ENCODE data around the gene EID2B.

EID2B gene

DNA sequence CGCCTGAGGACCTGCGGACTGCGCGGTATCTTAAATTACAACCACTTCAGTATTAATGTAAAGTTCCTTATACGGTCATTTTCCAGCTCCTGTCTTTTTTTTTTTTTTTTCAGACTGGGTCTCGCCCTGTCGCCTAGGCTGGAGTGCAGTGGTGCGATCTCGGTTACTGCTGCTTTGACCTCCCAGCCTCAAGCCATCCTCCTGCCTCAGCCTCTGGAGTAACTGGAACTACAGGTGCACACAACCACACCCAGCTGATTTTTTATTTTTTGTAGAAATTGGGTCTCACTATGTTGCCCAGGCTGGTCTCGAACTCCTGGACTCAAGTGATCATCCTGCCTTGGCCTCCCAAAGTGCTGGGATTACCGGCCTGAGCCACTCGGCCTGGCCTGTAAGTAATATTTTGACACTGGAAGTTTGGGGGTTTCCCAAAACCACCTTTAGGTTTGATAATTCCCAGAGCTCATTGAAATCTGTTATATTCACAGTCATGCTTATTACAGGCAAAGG is 406 bp upstream of the EID2B start:
- no peaks in the 10 kb centered on the region for H3K27me3 ChIP-seq (ENCODE audit: insufficient read depth, low read length)
- H3K4me1 ChIP-seq (ENCODE audit: control insufficient read depth, insufficient read depth, low read length, unreplicated experiment) = peaks cover 5% of the 10 kb centered on the region
- peaks cover 14% of the 10 kb centered on the region for H3K79me2 ChIP-seq (ENCODE audit: control insufficient read depth, insufficient read depth, low read length, unreplicated experiment)
- H2AFZ ChIP-seq (ENCODE audit: low read length, unreplicated experiment) = no peak overlapping the region
- peak overlapping the region; percentile 99; the same call in 1 of the 2 replicates for H3K4me3 ChIP-seq (ENCODE audit: low read depth, low read length)
- no peaks in the 10 kb centered on the region for H3K36me3 ChIP-seq (ENCODE audit: insufficient read depth, low read length)
- no peak overlapping the region for H3K27ac ChIP-seq (ENCODE audit: low read depth, low read length)

DNA sequence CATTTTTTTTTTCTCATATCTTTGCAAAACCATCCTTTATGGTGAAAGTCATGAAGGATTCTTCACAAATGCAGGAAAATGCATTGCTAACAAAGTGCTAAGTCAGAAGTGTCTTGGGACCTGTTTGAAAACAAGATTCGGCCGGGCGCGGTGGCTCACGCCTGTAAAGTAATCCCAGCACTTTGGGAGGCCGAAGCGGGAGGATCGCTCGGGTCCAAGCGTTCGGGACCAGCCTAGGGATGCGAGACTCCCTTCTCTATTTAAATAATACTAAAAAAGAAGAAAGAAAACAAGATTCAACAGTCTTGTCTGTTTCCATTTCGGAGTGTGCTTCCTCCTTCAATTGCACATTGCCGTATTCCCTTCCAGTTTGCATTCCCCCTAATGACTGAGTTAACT is 819 bp downstream of the EID2B start:
- Histone ChIP-seq H3K79me2 (ENCODE audit: control insufficient read depth, insufficient read depth, low read length, unreplicated experiment) (peaks cover 13% of the 10 kb centered on the region), H3K36me3 (ENCODE audit: insufficient read depth, low read length) (no peaks in the 10 kb centered on the region), H3K27ac (ENCODE audit: low read depth, low read length) (peak overlapping the region; percentile 23; the same call in 1 of the 2 replicates), H3K4me1 (ENCODE audit: control insufficient read depth, insufficient read depth, low read length, unreplicated experiment) (peaks cover 4% of the 10 kb centered on the region), H2AFZ (ENCODE audit: low read length, unreplicated experiment) (peak overlapping the region; percentile 97), H3K27me3 (ENCODE audit: insufficient read depth, low read length) (no peaks in the 10 kb centered on the region), H3K4me3 (ENCODE audit: low read depth, low read length) (peak overlapping the region; percentile 99)

DNA sequence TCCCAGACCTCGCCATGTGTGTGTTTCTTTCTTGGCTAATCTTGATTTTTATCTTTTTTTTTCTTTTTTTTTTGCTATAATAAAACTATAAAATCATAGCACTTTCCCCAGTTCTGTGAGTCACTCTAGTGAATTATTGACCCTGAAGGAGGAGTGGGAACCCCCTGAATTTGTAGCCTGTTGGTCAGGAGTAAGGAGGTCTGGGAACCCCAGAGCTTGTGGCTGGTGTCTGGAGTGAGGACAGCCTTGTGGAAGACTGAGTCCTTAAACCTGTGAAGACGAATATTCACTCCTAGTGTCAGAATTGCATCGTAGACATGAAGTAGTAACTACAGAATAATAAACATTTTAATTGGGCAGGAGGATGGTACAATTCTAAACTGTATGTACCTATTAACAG is 7.4 kb downstream of the EID2B start:
- Histone ChIP-seq H3K79me2 (ENCODE audit: control insufficient read depth, insufficient read depth, low read length, unreplicated experiment) (no peaks in the 10 kb centered on the region), H3K27ac (ENCODE audit: low read depth, low read length) (no peak overlapping the region), H3K4me3 (ENCODE audit: low read depth, low read length) (no peak overlapping the region), H3K4me1 (ENCODE audit: control insufficient read depth, insufficient read depth, low read length, unreplicated experiment) (no peaks in the 10 kb centered on the region), H3K27me3 (ENCODE audit: insufficient read depth, low read length) (no peaks in the 10 kb centered on the region), H2AFZ (ENCODE audit: low read length, unreplicated experiment) (no peak overlapping the region), H3K36me3 (ENCODE audit: insufficient read depth, low read length) (no peaks in the 10 kb centered on the region)

DNA sequence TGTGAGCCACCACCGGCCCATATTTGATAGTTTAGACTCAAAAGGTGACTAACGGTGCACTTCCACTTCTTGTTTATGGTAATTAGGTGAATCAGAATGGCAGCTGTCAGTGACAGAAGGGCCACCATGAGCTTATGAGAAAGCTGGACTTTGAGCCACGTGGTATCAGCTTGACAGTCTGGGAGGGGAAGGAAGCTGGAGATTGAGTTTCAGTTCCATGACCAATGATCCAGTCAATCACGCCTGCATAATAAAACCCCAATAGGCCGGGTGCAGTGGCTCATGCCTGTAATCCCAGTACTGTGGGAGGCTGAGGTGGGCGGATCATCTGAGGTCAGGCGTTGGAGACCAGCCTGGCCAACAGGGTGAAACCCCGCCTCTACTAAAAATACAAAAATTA is 8.2 kb downstream of the EID2B start:
- Histone ChIP-seq H3K27ac (ENCODE audit: low read depth, low read length) (no peak overlapping the region), H3K36me3 (ENCODE audit: insufficient read depth, low read length) (no peaks in the 10 kb centered on the region), H3K27me3 (ENCODE audit: insufficient read depth, low read length) (no peaks in the 10 kb centered on the region), H2AFZ (ENCODE audit: low read length, unreplicated experiment) (no peak overlapping the region), H3K4me3 (ENCODE audit: low read depth, low read length) (no peak overlapping the region), H3K79me2 (ENCODE audit: control insufficient read depth, insufficient read depth, low read length, unreplicated experiment) (no peaks in the 10 kb centered on the region), H3K4me1 (ENCODE audit: control insufficient read depth, insufficient read depth, low read length, unreplicated experiment) (no peaks in the 10 kb centered on the region)

DNA sequence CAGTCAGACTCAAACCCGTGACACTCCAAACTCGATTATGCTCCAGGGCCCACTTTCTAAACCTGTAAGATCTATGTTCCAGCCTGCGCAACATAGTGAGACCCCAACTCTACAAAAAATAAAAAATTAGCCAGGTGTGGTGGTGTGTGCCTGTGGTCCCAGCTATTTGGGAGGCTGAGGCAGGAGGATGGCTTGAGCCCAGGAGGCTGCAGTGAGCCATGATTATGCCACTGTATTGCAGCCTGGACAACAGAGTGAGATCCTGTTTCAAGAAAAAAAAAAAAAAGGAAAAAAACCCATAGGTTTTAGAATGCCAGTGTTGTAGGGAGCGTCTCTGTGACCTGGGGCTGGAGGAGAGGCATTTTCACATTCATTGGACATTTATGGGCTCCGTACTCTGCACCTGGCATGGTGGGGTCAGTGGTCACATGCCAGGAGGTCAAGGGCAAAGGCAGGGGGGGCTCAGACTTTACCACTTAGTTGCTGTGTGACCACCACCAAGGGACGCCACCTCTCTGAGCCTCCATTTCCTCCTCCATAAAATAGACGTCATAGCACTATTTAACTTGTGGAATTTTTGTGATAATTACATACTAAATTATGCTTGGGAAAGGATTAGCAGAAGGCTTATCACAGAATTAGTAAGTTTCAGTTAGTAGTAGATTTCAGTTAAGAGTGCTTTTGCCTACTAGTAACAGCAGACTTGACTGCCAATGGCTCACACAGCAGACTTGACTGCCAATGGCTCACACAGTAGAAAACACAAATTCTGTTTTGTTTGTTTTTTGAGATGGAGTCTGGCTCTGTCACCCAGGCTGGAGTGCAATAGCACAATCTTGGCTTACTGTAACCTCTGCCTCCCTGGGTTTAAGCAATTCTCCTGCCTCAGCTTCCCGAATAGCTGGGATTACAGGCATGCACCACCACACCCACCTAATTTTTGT is 11.8 kb downstream of the EID2B start:
- Histone ChIP-seq H3K4me3 (ENCODE audit: low read depth, low read length) (no peak overlapping the region), H2AFZ (ENCODE audit: low read length, unreplicated experiment) (no peak overlapping the region), H3K36me3 (ENCODE audit: insufficient read depth, low read length) (no peaks in the 10 kb centered on the region), H3K27ac (ENCODE audit: low read depth, low read length) (no peak overlapping the region), H3K4me1 (ENCODE audit: control insufficient read depth, insufficient read depth, low read length, unreplicated experiment) (no peaks in the 10 kb centered on the region), H3K79me2 (ENCODE audit: control insufficient read depth, insufficient read depth, low read length, unreplicated experiment) (no peaks in the 10 kb centered on the region), H3K27me3 (ENCODE audit: insufficient read depth, low read length) (peaks cover 6% of the 10 kb centered on the region)

DNA sequence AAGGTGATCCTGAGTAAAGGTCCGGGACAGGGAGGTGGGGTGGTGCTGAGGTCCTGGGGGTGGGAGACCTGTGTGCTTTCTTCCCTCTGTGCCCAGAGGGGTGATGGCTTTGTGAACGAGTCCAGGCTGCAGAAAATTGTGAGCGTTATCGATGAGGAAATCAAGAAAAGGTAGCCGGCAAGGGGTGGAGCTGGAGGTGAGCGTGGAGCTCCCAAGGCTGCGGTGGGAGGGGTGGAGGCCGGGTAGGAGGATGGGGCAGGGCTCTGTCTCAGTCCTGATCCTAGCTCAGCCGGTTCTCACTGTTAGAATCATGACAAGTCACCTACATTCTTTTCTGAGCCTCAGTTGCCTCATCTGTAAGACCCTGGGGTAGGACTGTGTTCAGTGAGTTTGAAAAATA is 13.7 kb downstream of the EID2B start:
- Histone ChIP-seq H3K27me3 (ENCODE audit: insufficient read depth, low read length) (peaks cover 25% of the 10 kb centered on the region), H3K4me3 (ENCODE audit: low read depth, low read length) (no peak overlapping the region), H3K4me1 (ENCODE audit: control insufficient read depth, insufficient read depth, low read length, unreplicated experiment) (no peaks in the 10 kb centered on the region), H2AFZ (ENCODE audit: low read length, unreplicated experiment) (no peak overlapping the region), H3K36me3 (ENCODE audit: insufficient read depth, low read length) (no peaks in the 10 kb centered on the region), H3K79me2 (ENCODE audit: control insufficient read depth, insufficient read depth, low read length, unreplicated experiment) (no peaks in the 10 kb centered on the region), H3K27ac (ENCODE audit: low read depth, low read length) (no peak overlapping the region)

DNA sequence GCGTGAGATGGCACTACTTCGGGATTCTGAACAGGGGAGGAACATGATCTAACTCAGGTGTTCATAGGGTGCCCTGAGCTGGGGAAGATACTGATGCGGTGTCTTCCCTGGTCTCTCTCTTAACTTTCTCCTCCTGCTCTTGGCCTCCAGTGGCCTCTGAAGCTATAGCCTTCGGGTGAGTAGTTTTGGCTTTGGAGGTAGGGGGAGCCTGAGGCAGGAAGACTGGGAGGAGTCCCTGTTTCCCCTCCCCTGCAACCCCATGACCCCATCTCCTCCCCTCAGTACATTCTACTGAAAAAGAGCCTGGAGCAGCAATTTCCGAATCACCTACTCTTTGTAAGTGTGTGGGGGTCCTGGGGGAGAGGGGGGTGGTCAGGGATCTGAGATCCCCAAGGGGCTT is 14.2 kb downstream of the EID2B start:
- no peaks in the 10 kb centered on the region for H3K36me3 ChIP-seq (ENCODE audit: insufficient read depth, low read length)
- no peaks in the 10 kb centered on the region for H3K4me1 ChIP-seq (ENCODE audit: control insufficient read depth, insufficient read depth, low read length, unreplicated experiment)
- no peaks in the 10 kb centered on the region for H3K79me2 ChIP-seq (ENCODE audit: control insufficient read depth, insufficient read depth, low read length, unreplicated experiment)
- H2AFZ ChIP-seq (ENCODE audit: low read length, unreplicated experiment) = no peak overlapping the region
- H3K27ac ChIP-seq (ENCODE audit: low read depth, low read length) = no peak overlapping the region
- H3K4me3 ChIP-seq (ENCODE audit: low read depth, low read length) = no peak overlapping the region
- H3K27me3 ChIP-seq (ENCODE audit: insufficient read depth, low read length) = peaks cover 28% of the 10 kb centered on the region

DNA sequence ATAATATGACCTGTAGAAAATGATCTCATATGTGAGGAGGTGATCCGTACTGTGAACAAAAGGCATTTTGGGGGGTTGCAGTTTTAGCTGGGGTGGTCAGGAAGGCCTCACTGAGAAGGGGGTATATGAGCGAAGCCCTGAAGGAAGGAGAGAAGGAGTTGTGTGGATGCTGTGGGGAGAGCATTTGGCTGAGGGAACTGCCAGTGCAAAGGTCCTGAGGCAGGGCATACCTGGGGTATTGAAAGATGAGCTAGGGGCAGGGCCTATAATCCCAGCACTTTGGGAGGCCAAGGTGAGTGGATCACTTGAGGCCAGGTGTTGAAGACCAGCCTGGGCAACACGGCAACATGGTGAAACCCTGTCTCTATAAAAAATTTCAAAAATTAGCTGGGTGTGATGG is 15.2 kb downstream of the EID2B start:
- H3K36me3 ChIP-seq (ENCODE audit: insufficient read depth, low read length) = no peaks in the 10 kb centered on the region
- H3K4me3 ChIP-seq (ENCODE audit: low read depth, low read length) = no peak overlapping the region

DNA sequence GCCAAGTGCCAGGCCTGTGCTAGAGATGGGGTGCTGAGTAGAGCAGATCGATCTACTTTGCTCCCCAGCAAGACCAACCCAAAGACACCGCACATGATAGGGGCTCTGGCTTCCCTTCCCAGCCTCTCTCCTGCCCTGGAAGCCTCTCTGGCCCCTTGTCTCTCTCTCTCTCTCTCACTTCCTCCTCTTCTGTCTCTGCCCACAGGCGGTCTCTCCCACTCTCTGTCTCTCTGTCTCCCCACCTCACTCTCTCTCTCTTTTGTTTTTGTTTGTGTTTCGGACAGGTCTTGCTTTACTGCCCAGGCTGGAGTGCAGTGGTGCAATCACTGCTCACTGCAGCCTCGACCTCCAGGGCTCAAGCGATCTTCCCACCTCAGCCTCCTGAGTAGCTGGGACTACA is 16.4 kb downstream of the EID2B start:
- no peaks in the 10 kb centered on the region for H3K36me3 ChIP-seq (ENCODE audit: insufficient read depth, low read length)
- no peak overlapping the region for H3K4me3 ChIP-seq (ENCODE audit: low read depth, low read length)
- H3K79me2 ChIP-seq (ENCODE audit: control insufficient read depth, insufficient read depth, low read length, unreplicated experiment) = no peaks in the 10 kb centered on the region
- no peaks in the 10 kb centered on the region for H3K4me1 ChIP-seq (ENCODE audit: control insufficient read depth, insufficient read depth, low read length, unreplicated experiment)
- H3K27ac ChIP-seq (ENCODE audit: low read depth, low read length) = no peak overlapping the region
- peaks cover 34% of the 10 kb centered on the region for H3K27me3 ChIP-seq (ENCODE audit: insufficient read depth, low read length)
- H2AFZ ChIP-seq (ENCODE audit: low read length, unreplicated experiment) = no peak overlapping the region

More for the DNA sequence above, 15.2 kb downstream of the EID2B start:
- no peak overlapping the region for H2AFZ ChIP-seq (ENCODE audit: low read length, unreplicated experiment)
- peaks cover 34% of the 10 kb centered on the region for H3K27me3 ChIP-seq (ENCODE audit: insufficient read depth, low read length)
- no peaks in the 10 kb centered on the region for H3K4me1 ChIP-seq (ENCODE audit: control insufficient read depth, insufficient read depth, low read length, unreplicated experiment)
- H3K79me2 ChIP-seq (ENCODE audit: control insufficient read depth, insufficient read depth, low read length, unreplicated experiment) = no peaks in the 10 kb centered on the region
- H3K27ac ChIP-seq (ENCODE audit: low read depth, low read length) = no peak overlapping the region

DNA sequence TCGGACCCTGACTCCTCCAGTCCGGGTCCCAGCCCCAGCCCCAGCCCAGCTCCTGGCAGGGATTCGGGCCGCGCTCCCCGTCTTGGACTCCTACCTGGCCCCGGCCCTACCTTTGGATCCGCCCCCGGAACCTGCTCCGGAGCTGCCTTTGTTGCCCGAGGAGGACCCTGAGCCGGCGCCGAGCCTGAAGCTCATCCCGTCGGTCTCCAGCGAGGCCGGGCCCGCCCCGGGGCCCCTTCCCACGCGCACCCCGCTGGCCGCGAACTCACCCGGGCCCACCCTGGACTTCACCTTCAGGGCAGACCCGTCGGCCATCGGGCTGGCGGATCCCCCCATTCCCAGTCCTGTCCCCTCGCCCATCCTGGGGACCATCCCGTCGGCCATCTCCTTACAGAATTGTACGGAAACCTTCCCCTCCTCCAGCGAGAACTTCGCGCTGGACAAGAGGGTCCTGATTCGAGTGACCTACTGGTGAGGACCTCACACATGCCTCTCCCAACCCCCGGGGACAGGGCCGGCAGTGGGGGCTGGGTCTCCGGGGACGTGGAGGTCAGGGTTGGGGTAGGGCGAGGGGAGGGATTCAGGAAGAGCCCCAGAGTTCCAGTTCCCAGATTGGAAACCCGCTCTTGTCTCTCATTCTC is 17.0 kb downstream of the EID2B start:
- H3K79me2 ChIP-seq (ENCODE audit: control insufficient read depth, insufficient read depth, low read length, unreplicated experiment) = no peaks in the 10 kb centered on the region
- no peak overlapping the region for H3K27ac ChIP-seq (ENCODE audit: low read depth, low read length)
- no peak overlapping the region for H2AFZ ChIP-seq (ENCODE audit: low read length, unreplicated experiment)
- peaks cover 34% of the 10 kb centered on the region for H3K27me3 ChIP-seq (ENCODE audit: insufficient read depth, low read length)
- H3K4me1 ChIP-seq (ENCODE audit: control insufficient read depth, insufficient read depth, low read length, unreplicated experiment) = no peaks in the 10 kb centered on the region
- peak overlapping the region; percentile 49; the same call in 1 of the 2 replicates for H3K4me3 ChIP-seq (ENCODE audit: low read depth, low read length)
- H3K36me3 ChIP-seq (ENCODE audit: insufficient read depth, low read length) = no peaks in the 10 kb centered on the region
